ENCODE results near the gene EFNA5.

Gene EFNA5

GRCh38 chr5:107419498-107419897, 251.2 kb downstream of the EFNA5 start:
- TF ChIP-seq CTCF (IDR thresholded peaks at IDR 0.05) (no peak), ZFX (IDR thresholded peaks at IDR 0.05; ENCODE audit: borderline replicate concordance) (no peak)
- H3K27ac ChIP-seq: no peak overlapping the region

- TF ChIP-seq ZFX (IDR thresholded peaks at IDR 0.05; ENCODE audit: borderline replicate concordance) (no peak), CTCF (IDR thresholded peaks at IDR 0.05) (no peak)
Observed at GRCh38 chr5:107418902-107419301, 251.8 kb downstream of the EFNA5 start.

GRCh38 chr5:107418071-107418470, 252.7 kb downstream of the EFNA5 start:
- H3K27ac ChIP-seq: no peak overlapping the region
- no peak for TF ChIP-seq CTCF (IDR thresholded peaks at IDR 0.05)
- TF ChIP-seq ZFX (IDR thresholded peaks at IDR 0.05; ENCODE audit: borderline replicate concordance): no peak

More at GRCh38 chr5:107418902-107419301, 251.8 kb downstream of the EFNA5 start:
- H3K27ac ChIP-seq: no peak overlapping the region

- no peak for TF ChIP-seq CTCF (IDR thresholded peaks at IDR 0.05)
- no peak for TF ChIP-seq ZFX (IDR thresholded peaks at IDR 0.05; ENCODE audit: borderline replicate concordance)
- H3K27ac ChIP-seq: no peak overlapping the region
Observed at GRCh38 chr5:107415762-107416161, 255.0 kb downstream of the EFNA5 start.

GRCh38 chr5:107414802-107415201, 255.9 kb downstream of the EFNA5 start:
- TF ChIP-seq ZFX (IDR thresholded peaks at IDR 0.05; ENCODE audit: borderline replicate concordance) (no peak), CTCF (IDR thresholded peaks at IDR 0.05) (no peak)
- H3K27ac ChIP-seq: no peak overlapping the region

- no peak overlapping the region for H3K27ac ChIP-seq
- TF ChIP-seq CTCF (IDR thresholded peaks at IDR 0.05) (no peak), ZFX (IDR thresholded peaks at IDR 0.05; ENCODE audit: borderline replicate concordance) (no peak)
Observed at GRCh38 chr5:107413754-107414153, 257.0 kb downstream of the EFNA5 start.

GRCh38 chr5:107408564-107408963, 262.2 kb downstream of the EFNA5 start:
- H3K27ac ChIP-seq: no peak overlapping the region
- TF ChIP-seq ZFX (IDR thresholded peaks at IDR 0.05; ENCODE audit: borderline replicate concordance) (no peak), CTCF (IDR thresholded peaks at IDR 0.05) (no peak)

All from 22Rv1 (cell line).